B cell (primary cell): ENCODE data around the gene PPP2R2D. TPM values are rescaled to one million over a fixed set of nuclear protein-coding genes. Genes with fewer than 3 reads are reported as not detected.

Experiments used
- ATAC-seq: fragments of 200-7000 bp; cut with Tn5 transposase; one replicate; pipeline ENCODE4 v1.10.0; 2021; ENCODE audit warnings: low read depth, mild to moderate bottlenecking, moderate number of reproducible peaks, moderate library complexity
- CTCF ChIA-PET: fragments of 350-600 bp; sonication (Branson Sonifier 250); formaldehyde crosslinking; loops from one replicate; lab custom pipeline; 2021; ENCODE audit warnings: antibody characterized with exemption, inconsistent platforms; lab: Charles Lee
- POLR2A ChIA-PET: fragments of 350-600 bp; sonication (Branson Sonifier 250); formaldehyde crosslinking; loops from one replicate; lab custom pipeline; 2021; ENCODE audit warnings: antibody characterized with exemption; lab: Charles Lee
- DNase-seq: peaks from one replicate; pipeline ENCODE4 v3.0.0; 2013
- H2AFZ ChIP-seq: 2 replicates; pipeline ENCODE4 v1.6.1; 2012; ENCODE audit warnings: mild to moderate bottlenecking, low read depth, low read length; ENCODE audit not compliant: insufficient read depth, poor library complexity, severe bottlenecking
- H3K27ac ChIP-seq, 2 donors: 1 replicate in 1 of 2; 2 replicates in 1 of 2; pipeline ENCODE4 v1.5.1; 2012 to 2013; ENCODE audit warnings: low read length in 2 of 2, mild to moderate bottlenecking in 2 of 2, moderate library complexity in 1 of 2
- H3K27me3 ChIP-seq, 4 experiments: fragments of 200-600 bp in 1 of 4; sonication (generic) in 1 of 4; replicated peaks in 1 of 4; 1 replicate in 2 of 4; 2 replicates in 2 of 4; pipeline versions ENCODE4 v1.6.1 to v1.7.0; 2013 to 2016; ENCODE audit warnings: low read length in 3 of 4, mild to moderate bottlenecking in 2 of 4, mixed read lengths in 1 of 4, moderate library complexity in 1 of 4; ENCODE audit not compliant: insufficient read depth in 4 of 4, control insufficient read depth in 3 of 4; ENCODE audit errors: control extremely low read depth in 1 of 4
- H3K36me3 ChIP-seq, 2 experiments: replicated peaks in 1 of 2; 1 replicate in 1 of 2; 2 replicates in 1 of 2; pipeline versions ENCODE4 v1.6.1 to v1.7.1; 2013; ENCODE audit warnings: low read length in 1 of 2; ENCODE audit not compliant: insufficient read depth in 2 of 2, control insufficient read depth in 1 of 2; ENCODE audit errors: control extremely low read depth in 1 of 2, extremely low read depth in 1 of 2
- H3K4me1 ChIP-seq, 2 donors: fragments of 200-600 bp in 1 of 2; sonication (generic) in 1 of 2; 1 replicate in 1 of 2; 2 replicates in 1 of 2; pipeline versions ENCODE4 v1.5.1 to v1.6.1; 2013 to 2017; ENCODE audit warnings: low read length in 2 of 2; ENCODE audit not compliant: control insufficient read depth in 2 of 2, insufficient read depth in 2 of 2
- H3K4me2 ChIP-seq: replicated peaks from 2 replicates; pipeline ENCODE3; 2012; ENCODE audit warnings: mild to moderate bottlenecking, low read depth, low read length; ENCODE audit not compliant: poor library complexity, severe bottlenecking
- H3K4me3 ChIP-seq, 5 experiments: fragments of 200-600 bp in 1 of 5; sonication (generic) in 1 of 5; 1 replicate in 3 of 5; 2 replicates in 2 of 5; pipeline versions ENCODE4 v1.5.1 to v1.7.0; 2011 to 2016; ENCODE audit warnings: low read length in 4 of 5, mild to moderate bottlenecking in 4 of 5, low read depth in 2 of 5, control low read depth in 1 of 5, moderate library complexity in 1 of 5; ENCODE audit not compliant: insufficient read depth in 1 of 5; ENCODE audit errors: control extremely low read depth in 1 of 5, extremely low read depth in 1 of 5
- H3K79me2 ChIP-seq: fragments of 200-600 bp; sonication (generic); one replicate; pipeline ENCODE4 v1.6.0; 2016; ENCODE audit warnings: low read length; ENCODE audit not compliant: control insufficient read depth, insufficient read depth
- H3K9ac ChIP-seq: fragments of 200-600 bp; sonication (generic); 2 replicates; pipeline ENCODE4 v1.6.1; 2017; ENCODE audit warnings: mild to moderate bottlenecking, low read length, moderate library complexity
- H3K9me3 ChIP-seq, 3 donors: one replicate each; pipeline versions ENCODE4 v1.6.1 to v1.7.1; 2013; ENCODE audit warnings: low read length in 2 of 3; ENCODE audit not compliant: control insufficient read depth in 2 of 3, insufficient read depth in 1 of 3; ENCODE audit errors: control extremely low read depth in 1 of 3
- H4K20me1 ChIP-seq: 2 replicates; pipeline ENCODE4 v1.6.0; 2012; ENCODE audit warnings: mild to moderate bottlenecking, low read length; ENCODE audit not compliant: insufficient read depth, control insufficient read depth, poor library complexity, severe bottlenecking
- H3K27ac Mint-ChIP-seq: one replicate; pipeline ENCODE4 v1.8.0; 2021; ENCODE audit warnings: mixed read lengths
- H3K27me3 Mint-ChIP-seq: one replicate; pipeline ENCODE4 v1.8.0; 2021; ENCODE audit warnings: mixed read lengths
- H3K4me1 Mint-ChIP-seq: one replicate; pipeline ENCODE4 v1.8.0; 2021; ENCODE audit warnings: mixed read lengths
- H3K4me3 Mint-ChIP-seq: one replicate; pipeline ENCODE4 v1.8.0; 2021; ENCODE audit warnings: mixed read lengths
- H3K9me3 Mint-ChIP-seq: one replicate; pipeline ENCODE4 v1.8.0; 2022; ENCODE audit warnings: mixed read lengths; ENCODE audit not compliant: insufficient read depth
- CTCF ChIP-seq: fragments of 200-600 bp; IDR thresholded peaks from one replicate; pipeline ENCODE4 v1.8.0; 2022; ENCODE audit warnings: antibody characterized with exemption, mild to moderate bottlenecking
- EZH2 ChIP-seq: IDR thresholded peaks from 2 replicates; pipeline ENCODE4 v1.6.1; 2012; ENCODE audit warnings: borderline replicate concordance, low read depth, mild to moderate bottlenecking, moderate library complexity, low read length; ENCODE audit not compliant: insufficient read depth, poor library complexity, severe bottlenecking
- WGBS: methylation state at CpG from one replicate; pipeline ENCODE4 v1.1.5; 2013; ENCODE audit warnings: missing lambda C conversion rate; ENCODE audit not compliant: insufficient coverage; 5-methylcytosine and 5-hydroxymethylcytosine counted together
- intact Hi-C: fragments of 100-400 bp; cut with micrococcal nuclease; formaldehyde crosslinking; loops from one replicate; pipeline ENCODE4 v1.10.0; 2022
- polyA plus RNA-seq: library from polyadenylated mRNA; depleted of rRNA; stranded (reverse); fragments of >200 nt; gene quantifications from 2 replicates; pipeline ENCODE4 v1.2.3, GENCODE V29; 2012
- total RNA-seq, 2 donors: library from RNA; stranded (reverse); fragments of 120-200 nt in 1 of 2; gene quantifications; 1 replicate in 1 of 2; 2 replicates in 1 of 2; pipeline versions ENCODE4 v1.2.3 to v1.2.4, GENCODE V29; 2013 to 2022

The PPP2R2D gene
- total and polyA plus RNA-seq, 2 donors (not counting 1 experiment from before 2014, with no cell fraction given), result 25.8 to 45.6 TPM

- 96% methylated on average over 6 of the region's 7 CpGs for WGBS
- Histone ChIP-seq H3K9ac (no peak overlapping the region), H3K9me3 (peaks cover 0 to 3% (median 0%) of the 10 kb centered on the region in 3 donors), H3K27me3 (no peaks in the 10 kb centered on the region), H3K79me2 (no peaks in the 10 kb centered on the region), H3K4me3 (no peak overlapping the region), H3K36me3 (peaks cover 0 to 18% of the 10 kb centered on the region in 2 experiments), H3K4me2 (no peak overlapping the region), H3K27ac (no peak overlapping the region), H4K20me1 (no peaks in the 10 kb centered on the region), H3K4me1 (no peaks in the 10 kb centered on the region), H2AFZ (no peak overlapping the region)
- intact Hi-C loops, result no loop called here
- H3K9me3 Mint-ChIP-seq, result no peaks in the 10 kb centered on the region
- ChIA-PET CTCF (interaction anchor here (1.1 kb wide), 1 partner anchor 11 kb away, joined by 3 read pairs; no protein-coding TSS in a partner anchor), POLR2A (no interaction called here)
- no peak overlapping the region for H3K27ac Mint-ChIP-seq
- H3K4me1 Mint-ChIP-seq, result peaks cover 2% of the 10 kb centered on the region
- ATAC-seq, result no peak
- no peak for TF ChIP-seq EZH2
- TF ChIP-seq CTCF, result no peak
- DNase-seq, result no peak
- H3K4me3 Mint-ChIP-seq, result no peak overlapping the region
- H3K27me3 Mint-ChIP-seq, result no peaks in the 10 kb centered on the region
Observed at GRCh38 chr10:131971591-131971990, 70.8 kb downstream of the PPP2R2D start.

- Mint-ChIP-seq H3K27ac (no peak overlapping the region), H3K4me3 (peak overlapping the region; percentile 35), H3K9me3 (no peaks in the 10 kb centered on the region), H3K4me1 (peaks cover 2% of the 10 kb centered on the region), H3K27me3 (no peaks in the 10 kb centered on the region)
- TF ChIP-seq CTCF (no peak), EZH2 (no peak)
- Histone ChIP-seq H3K9ac (no peak overlapping the region), H2AFZ (no peak overlapping the region), H3K36me3 (peaks cover 0 to 18% of the 10 kb centered on the region in 2 experiments), H3K27me3 (no peaks in the 10 kb centered on the region), H4K20me1 (no peaks in the 10 kb centered on the region), H3K4me2 (peak overlapping the region; percentile 10), H3K4me3 (no peak overlapping the region), H3K4me1 (no peaks in the 10 kb centered on the region), H3K79me2 (peaks cover 3% of the 10 kb centered on the region), H3K9me3 (peaks cover 0 to 3% (median 0%) of the 10 kb centered on the region in 3 donors), H3K27ac (no peak overlapping the region)
- intact Hi-C loops, result no loop called here
- ATAC-seq (no peak), DNase-seq (no peak)
- ChIA-PET CTCF (no interaction called here), POLR2A (no interaction called here)
- WGBS, result 70% methylated on average over 9 of the region's 11 CpGs
Observed at GRCh38 chr10:131972474-131973071, 71.8 kb downstream of the PPP2R2D start.
